GM04503 (cell line): ENCODE measurements around the gene CHSY1.

ENCODE experiments used
- DNase-seq: peaks from one replicate; pipeline ENCODE4 v3.0.0-alpha.2; 2012; ENCODE audit warnings: low read depth

The CHSY1 gene

GRCh38 chr15:101269479-101270223 is 17.8 kb upstream of the CHSY1 start:
- no peak for DNase-seq

- DNase-seq, result peak; percentile 95
These were observed 15.7 kb upstream of the CHSY1 start for GRCh38 chr15:101267320-101268104.

GRCh38 chr15:101266787-101267186 is 14.9 kb upstream of the CHSY1 start:
- DNase-seq, result no peak

GRCh38 chr15:101266034-101266433 is 14.2 kb upstream of the CHSY1 start:
- peak; percentile 60 for DNase-seq

- no peak for DNase-seq
These were observed 13.2 kb upstream of the CHSY1 start for GRCh38 chr15:101264911-101265641.

- DNase-seq, result no peak
These were observed 12.2 kb upstream of the CHSY1 start for GRCh38 chr15:101264011-101264410.

- no peak for DNase-seq
These were observed 10.7 kb upstream of the CHSY1 start for GRCh38 chr15:101262551-101262950.

- DNase-seq, result no peak
These were observed 6.6 kb upstream of the CHSY1 start for GRCh38 chr15:101258238-101259144.

GRCh38 chr15:101256757-101257156 is 4.9 kb upstream of the CHSY1 start:
- no peak for DNase-seq

GRCh38 chr15:101255615-101256241 is 3.9 kb upstream of the CHSY1 start:
- DNase-seq, result no peak

GRCh38 chr15:101255051-101255395 is 3.2 kb upstream of the CHSY1 start:
- DNase-seq, result no peak

GRCh38 chr15:101254157-101255050 is 2.6 kb upstream of the CHSY1 start:
- DNase-seq, result no peak

- DNase-seq, result no peak
These were observed 988 bp upstream of the CHSY1 start for GRCh38 chr15:101252836-101253235.

GRCh38 chr15:101250873-101251829 is 697 bp downstream of the CHSY1 start:
- DNase-seq, result no peak

GRCh38 chr15:101250341-101250831 is 1.5 kb downstream of the CHSY1 start:
- DNase-seq, result peak; percentile 82

GRCh38 chr15:101248274-101248673 is 3.6 kb downstream of the CHSY1 start:
- no peak for DNase-seq

- no peak for DNase-seq
These were observed 4.8 kb downstream of the CHSY1 start for GRCh38 chr15:101246824-101247745.

- DNase-seq, result no peak
These were observed 5.5 kb downstream of the CHSY1 start for GRCh38 chr15:101246391-101246790.
